GM19467 (cell line): ENCODE measurements around the gene CTAGE8.
"Not testable (repeated sequence)": the region's sequence is repeated elsewhere in the genome, so short reads cannot be mapped to it uniquely, and the experiment has no call there.

Experiments
- ATAC-seq: cut with Tn5 transposase; IDR thresholded peaks from one replicate; pipeline ENCODE4 v1.9.1; 2021; ENCODE audit warnings: mild to moderate bottlenecking, moderate library complexity; ENCODE audit not compliant: unreplicated experiment

Gene CTAGE8

GRCh38 chr7:144259067-144259466 lies 10.0 kb downstream of the CTAGE8 start:
- not testable (repeated sequence) for ATAC-seq

DNA sequence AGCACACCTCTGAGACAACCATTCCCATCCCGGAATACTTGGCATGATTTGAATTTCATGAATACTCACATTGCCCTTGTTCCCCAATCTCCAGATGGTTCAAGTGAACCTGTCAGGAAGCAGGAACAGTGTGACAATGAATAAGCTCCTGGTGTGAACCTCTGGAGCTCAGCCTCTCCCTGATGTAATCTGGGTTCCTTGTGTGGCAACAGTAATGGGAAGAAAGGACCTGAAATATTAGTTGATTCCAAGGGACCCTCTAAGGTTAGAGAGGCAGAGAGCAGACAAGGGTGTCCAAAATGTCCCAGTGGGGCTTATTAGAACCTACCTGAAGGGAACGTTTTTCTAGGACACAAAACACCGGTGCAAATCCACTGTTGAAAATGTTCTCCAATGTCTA lies 13.0 kb downstream of the CTAGE8 start:
- ATAC-seq = no peak

DNA sequence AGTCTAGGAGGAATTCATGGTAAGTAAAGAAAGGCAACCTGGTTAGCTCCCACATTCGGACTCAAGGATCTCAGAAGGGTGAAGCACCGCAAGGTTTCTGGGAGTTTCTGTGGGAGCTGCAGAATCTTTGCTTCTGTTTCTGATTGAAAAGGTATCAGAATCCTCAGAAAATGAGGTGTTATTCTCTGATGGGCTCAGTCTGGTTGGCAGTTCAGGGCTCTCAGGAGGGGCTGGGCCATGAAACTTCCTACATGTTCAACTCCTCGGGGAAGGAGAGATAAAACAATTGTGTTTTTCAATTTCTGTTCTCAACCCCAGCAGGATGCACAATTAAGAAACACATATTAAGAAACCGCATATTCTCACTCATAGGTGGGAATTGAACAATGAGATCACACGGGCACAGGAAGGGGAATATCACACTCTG lies 13.6 kb downstream of the CTAGE8 start:
- no peak for ATAC-seq

DNA sequence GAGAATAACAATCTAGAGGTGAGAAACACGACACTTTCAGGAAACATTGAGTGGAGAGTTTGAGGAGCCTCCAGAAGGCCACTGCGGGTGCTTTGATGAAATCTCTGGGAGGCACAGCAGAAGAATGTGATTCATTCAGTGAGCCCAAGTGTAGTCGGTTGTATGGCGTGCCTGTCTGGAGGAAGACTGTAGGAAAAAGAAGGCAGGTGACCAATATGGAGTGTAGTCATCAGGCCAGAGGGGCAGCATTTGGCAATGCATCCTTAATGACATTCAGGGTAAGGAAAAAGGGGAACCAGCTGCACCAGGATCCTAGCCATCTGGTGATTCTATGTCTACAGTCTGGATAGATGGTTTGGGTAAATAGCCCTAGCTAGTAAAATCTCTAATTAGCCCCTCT lies 16.8 kb downstream of the CTAGE8 start:
- ATAC-seq = not testable (repeated sequence)

- not testable (repeated sequence) for ATAC-seq
These were observed 21.3 kb downstream of the CTAGE8 start for GRCh38 chr7:144247674-144248330.

DNA sequence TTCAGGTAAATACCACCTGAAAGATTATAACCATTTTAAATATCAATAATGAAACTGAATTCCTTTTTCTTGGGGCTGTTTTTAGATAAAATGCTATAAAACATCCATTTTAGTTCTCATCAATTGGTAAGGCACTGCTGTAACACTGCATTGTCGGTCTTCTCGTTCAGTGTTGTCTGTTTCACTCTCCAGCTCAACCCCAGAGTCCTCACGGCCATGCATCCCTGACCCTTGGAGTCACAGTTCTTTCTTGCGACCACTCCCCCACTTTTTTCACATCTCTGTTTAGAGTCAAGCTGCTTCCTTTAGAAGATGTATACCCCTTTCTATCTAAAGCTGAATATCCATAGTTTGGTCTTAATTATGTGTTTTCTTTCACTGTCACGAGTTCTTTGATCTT lies 22.1 kb downstream of the CTAGE8 start:
- not testable (repeated sequence) for ATAC-seq

GRCh38 chr7:144245372-144245771 lies 23.7 kb downstream of the CTAGE8 start:
- not testable (repeated sequence) for ATAC-seq

DNA sequence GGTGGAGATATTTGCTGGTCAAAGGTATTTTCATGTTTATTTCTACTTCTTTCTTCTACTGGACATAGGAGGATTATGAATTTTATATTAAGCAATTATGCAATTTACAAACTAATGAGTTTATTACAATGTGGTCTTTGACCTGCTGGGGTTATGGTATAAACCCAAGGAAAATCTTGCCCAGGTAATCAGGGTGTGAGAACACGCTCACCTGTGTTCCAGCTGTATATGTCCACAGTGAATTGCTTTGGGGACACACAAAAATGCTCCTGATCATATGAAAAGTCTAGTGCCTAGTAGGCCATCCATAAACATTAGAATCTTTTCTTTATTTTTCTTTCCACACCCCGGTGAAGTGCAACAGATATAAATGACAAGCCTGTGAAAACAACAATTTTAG lies 29.7 kb downstream of the CTAGE8 start, which contains the start of gene OR2A42:
OR2A42 (minus strand) TSS at position 241 of the 400 bp plus-strand sequence. CDS start 6,762 bp downstream, outside the sequence.
- not testable (repeated sequence) for ATAC-seq

GRCh38 chr7:144238530-144239082 lies 30.5 kb downstream of the CTAGE8 start:
- not testable (repeated sequence) for ATAC-seq

- ATAC-seq = not testable (repeated sequence)
These were observed 36.0 kb downstream of the CTAGE8 start for GRCh38 chr7:144233039-144233438.

- not testable (repeated sequence) for ATAC-seq
These were observed 38.1 kb downstream of the CTAGE8 start for GRCh38 chr7:144231027-144231426.

DNA sequence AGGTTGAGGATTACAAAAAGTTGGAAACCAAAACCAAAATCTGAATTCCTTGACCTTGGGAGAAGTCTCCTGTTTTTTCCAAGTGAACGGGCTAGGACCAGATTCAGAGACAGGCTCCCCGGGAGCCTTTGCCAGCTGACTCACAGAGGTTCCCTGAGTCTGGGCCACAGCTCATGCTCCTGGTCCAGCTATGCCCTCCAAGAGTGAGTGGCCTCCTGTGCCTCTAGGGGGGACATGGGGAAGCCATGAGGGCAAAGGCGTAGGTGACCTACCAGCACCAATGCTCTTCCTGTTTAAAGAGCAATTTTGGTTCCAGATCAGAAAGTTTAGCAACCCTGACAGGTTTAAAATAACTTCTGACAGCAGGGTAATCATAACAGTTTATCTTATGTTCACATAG lies 40.3 kb downstream of the CTAGE8 start:
- not testable (repeated sequence) for ATAC-seq

DNA sequence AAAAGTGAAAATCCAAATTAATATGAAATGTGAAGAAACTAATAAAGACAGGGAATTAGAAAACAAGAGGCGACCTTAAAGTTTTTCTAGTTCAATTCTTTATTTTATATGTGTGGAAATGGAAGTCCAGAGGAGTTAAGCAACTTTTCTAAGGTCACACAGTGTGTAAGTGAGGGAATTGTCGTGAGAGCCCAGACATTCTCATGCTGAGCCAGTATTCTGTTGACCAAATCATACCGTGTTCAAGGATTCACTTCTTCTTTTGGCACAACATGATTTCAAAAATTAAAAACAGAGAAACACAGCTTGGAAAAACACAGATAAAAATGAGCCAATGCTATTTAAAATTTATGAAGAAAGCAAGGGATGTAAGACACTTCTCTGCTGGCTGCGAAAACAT lies 42.2 kb downstream of the CTAGE8 start:
- ATAC-seq = not testable (repeated sequence)

DNA sequence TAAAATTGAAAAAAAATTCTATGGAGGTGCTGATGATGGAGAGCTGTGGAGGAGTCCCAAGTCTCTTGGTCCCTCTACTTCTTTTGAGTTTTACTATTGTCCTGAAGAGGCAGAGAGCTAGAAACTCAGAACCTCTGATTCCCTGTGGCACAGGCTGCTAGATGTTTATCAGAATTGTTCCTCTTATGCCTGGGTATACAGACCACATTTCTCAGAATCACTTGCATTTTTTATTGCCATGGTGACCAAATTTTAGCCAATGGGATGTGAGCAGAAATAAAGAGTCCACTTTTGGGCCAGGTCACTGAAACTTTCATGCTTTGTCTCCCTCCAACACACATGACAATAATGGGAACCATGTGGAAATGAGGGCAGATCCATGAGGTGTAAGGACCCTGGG lies 45.4 kb downstream of the CTAGE8 start:
- not testable (repeated sequence) for ATAC-seq

DNA sequence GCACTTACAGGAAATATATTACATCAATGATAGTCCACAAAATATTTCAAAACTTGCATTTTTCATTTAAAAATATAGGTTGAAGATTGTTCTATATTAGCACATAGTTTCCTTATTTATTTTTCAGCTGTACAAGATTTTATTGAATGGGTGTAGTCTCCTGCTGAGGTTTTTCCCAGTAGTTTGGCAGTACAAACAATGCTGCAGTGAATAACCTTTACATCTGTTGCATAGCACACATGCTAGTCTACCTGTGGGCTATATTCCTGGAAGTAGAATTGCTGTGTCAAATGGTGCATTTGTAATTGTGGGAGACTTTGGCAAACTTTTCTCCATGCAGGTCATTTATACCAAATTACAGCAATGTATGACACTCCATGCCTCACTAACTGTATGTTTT lies 48.6 kb downstream of the CTAGE8 start:
- ATAC-seq = not testable (repeated sequence)

DNA sequence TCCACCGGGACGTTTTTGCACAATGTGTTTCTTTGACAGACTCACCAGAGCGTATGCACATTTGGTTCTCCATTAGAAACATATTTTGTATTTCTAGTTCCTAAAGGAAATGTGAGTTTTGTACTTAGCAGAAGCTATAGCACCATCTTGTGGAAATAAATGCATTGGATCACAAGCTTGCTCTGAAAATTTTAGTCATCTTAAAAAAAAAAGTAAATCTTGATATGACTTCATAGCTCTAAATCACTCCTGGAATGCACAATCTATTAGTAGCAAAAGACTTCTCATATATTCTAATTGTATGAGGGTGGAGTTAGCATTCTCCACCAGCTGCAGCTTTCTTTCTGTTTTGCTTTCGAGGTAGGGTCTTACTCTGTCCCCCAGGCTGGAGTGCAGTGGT lies 49.9 kb downstream of the CTAGE8 start:
- ATAC-seq = not testable (repeated sequence)

DNA sequence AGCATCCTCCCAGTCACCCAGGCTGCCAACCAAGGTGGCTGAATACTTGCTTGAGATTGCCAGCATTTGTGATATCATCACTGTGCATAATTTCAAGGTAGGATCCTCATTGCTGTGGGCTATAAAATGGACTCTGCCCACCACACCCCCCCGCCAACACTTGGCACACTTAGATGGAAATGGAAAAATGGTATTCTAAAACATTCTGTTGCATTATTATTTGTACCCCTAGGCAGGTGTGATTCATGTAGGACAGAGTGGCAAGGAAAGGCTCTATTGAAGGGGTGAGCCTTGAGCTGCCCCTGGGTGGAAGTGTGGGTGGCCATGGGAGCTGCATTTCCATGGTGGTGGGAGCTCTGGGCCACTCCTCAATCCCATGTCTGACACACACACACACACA lies 50.5 kb downstream of the CTAGE8 start:
- not testable (repeated sequence) for ATAC-seq

- not testable (repeated sequence) for ATAC-seq
These were observed 51.9 kb downstream of the CTAGE8 start for GRCh38 chr7:144217200-144217599.
